Esophagus squamous epithelium (tissue), 5 donors: ENCODE measurements around the gene TMEM44. TPM values are rescaled to one million over a fixed set of nuclear protein-coding genes. Genes with fewer than 3 reads are reported as not detected.

Experiments
- DNase-seq: peaks from one replicate; lab custom pipeline; 2025; lab: John Stamatoyannopoulos, UW
- H3K27ac ChIP-seq, 4 donors: fragments of 200-600 bp; sonication (generic); one replicate each; pipeline ENCODE4 v1.5.1; 2016 to 2019; ENCODE audit warnings: mild to moderate bottlenecking in 1 of 4
- H3K27me3 ChIP-seq, 4 donors: fragments of 200-600 bp; sonication (generic); 1 replicate in 3 of 4; 2 replicates in 1 of 4; pipeline versions ENCODE4 v1.5.1 to v1.6.0; 2017 to 2021; ENCODE audit warnings: antibody characterized with exemption in 1 of 4
- H3K36me3 ChIP-seq, 3 donors: fragments of 200-600 bp; sonication (generic); one replicate each; pipeline ENCODE4 v1.5.1; 2016 to 2019
- H3K4me1 ChIP-seq, 3 donors: fragments of 200-600 bp; sonication (generic); one replicate each; pipeline ENCODE4 v1.5.1; 2017 to 2019
- H3K4me3 ChIP-seq, 4 donors: fragments of 200-600 bp; sonication (generic); 1 replicate in 3 of 4; 2 replicates in 1 of 4; pipeline ENCODE4 v1.5.1; 2016 to 2019; ENCODE audit warnings: mild to moderate bottlenecking in 2 of 4, moderate library complexity in 1 of 4
- H3K9me3 ChIP-seq, 3 donors: fragments of 200-600 bp; sonication (generic); one replicate each; pipeline ENCODE4 v1.5.1; 2016 to 2019
- POLR2A ChIP-seq, 4 donors: fragments of 450-650 bp; IDR thresholded peaks; one replicate each; pipeline ENCODE4 v1.6.1; 2017; ENCODE audit warnings: antibody characterized with exemption in 4 of 4, mild to moderate bottlenecking in 4 of 4, moderate library complexity in 3 of 4
- WGBS, 2 donors: methylation state at CpG; one replicate each; pipeline ENCODE4 v1.1.5; 2018; 5-methylcytosine and 5-hydroxymethylcytosine counted together
- intact Hi-C: fragments of 100-400 bp; cut with DNase I; formaldehyde crosslinking; loops from one replicate; pipeline ENCODE4 v1.15.0; 2022
- total RNA-seq, 4 donors: library from RNA; depleted of rRNA; stranded (reverse); fragments of >200 nt; gene quantifications; one replicate each; pipeline ENCODE4 v1.1.0, GENCODE V29; 2016
- TF ChIP-seq, protein P1 (sequence below), 6 experiments: fragments of 450-650 bp in 4 of 6; fragments of 200-600 bp in 2 of 6; sonication (generic) in 2 of 6; IDR thresholded peaks; one replicate each; pipeline ENCODE4 v1.5.1; 2016 to 2019; ENCODE audit warnings: antibody characterized with exemption in 6 of 6, mild to moderate bottlenecking in 4 of 6, moderate library complexity in 4 of 6
- donor health status: DM: yes; HTN: yes; CAD: no.

The TMEM44 gene
- total RNA-seq, 4 donors from 2014 or later = 4.7 to 11.9 (median 7.6) TPM

DNA sequence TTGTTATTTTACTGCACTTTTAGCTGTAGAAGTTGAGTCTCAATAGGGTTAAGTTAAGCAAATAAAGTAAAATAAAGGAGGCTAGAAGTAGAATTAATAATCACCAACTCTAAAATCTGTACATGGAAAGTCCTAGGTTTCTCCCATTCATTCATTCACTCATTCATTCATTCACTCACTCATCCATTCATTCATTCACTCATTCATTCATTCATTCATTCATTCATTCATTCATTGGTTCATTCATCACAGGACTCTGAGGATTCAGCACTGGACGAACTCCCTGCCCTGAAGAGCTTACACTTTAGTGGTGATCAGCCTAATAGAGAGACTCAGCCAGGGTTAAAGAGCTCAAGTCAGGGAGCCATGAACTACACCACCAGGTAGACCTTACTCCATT is 43.3 kb upstream of the TMEM44 start:
- H3K4me1 ChIP-seq = peaks cover 0 to 18% (median 10%) of the 10 kb centered on the region in 3 donors
- TF ChIP-seq POLR2A (IDR thresholded peaks at IDR 0.05) = no peak
- TF ChIP-seq, protein P1, sequence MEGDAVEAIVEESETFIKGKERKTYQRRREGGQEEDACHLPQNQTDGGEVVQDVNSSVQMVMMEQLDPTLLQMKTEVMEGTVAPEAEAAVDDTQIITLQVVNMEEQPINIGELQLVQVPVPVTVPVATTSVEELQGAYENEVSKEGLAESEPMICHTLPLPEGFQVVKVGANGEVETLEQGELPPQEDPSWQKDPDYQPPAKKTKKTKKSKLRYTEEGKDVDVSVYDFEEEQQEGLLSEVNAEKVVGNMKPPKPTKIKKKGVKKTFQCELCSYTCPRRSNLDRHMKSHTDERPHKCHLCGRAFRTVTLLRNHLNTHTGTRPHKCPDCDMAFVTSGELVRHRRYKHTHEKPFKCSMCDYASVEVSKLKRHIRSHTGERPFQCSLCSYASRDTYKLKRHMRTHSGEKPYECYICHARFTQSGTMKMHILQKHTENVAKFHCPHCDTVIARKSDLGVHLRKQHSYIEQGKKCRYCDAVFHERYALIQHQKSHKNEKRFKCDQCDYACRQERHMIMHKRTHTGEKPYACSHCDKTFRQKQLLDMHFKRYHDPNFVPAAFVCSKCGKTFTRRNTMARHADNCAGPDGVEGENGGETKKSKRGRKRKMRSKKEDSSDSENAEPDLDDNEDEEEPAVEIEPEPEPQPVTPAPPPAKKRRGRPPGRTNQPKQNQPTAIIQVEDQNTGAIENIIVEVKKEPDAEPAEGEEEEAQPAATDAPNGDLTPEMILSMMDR (IDR thresholded peaks at IDR 0.05) = no peak
- no peak overlapping the region for H3K4me3 ChIP-seq
- intact Hi-C loops = no loop called here
- no peak overlapping the region for H3K27ac ChIP-seq
- no peaks in the 10 kb centered on the region for H3K36me3 ChIP-seq
- DNase-seq = no peak
- no peaks in the 10 kb centered on the region for H3K27me3 ChIP-seq
- no peaks in the 10 kb centered on the region for H3K9me3 ChIP-seq
- 75 to 81% methylated on average over 1 of the region's 1 CpG for WGBS, 2 donors

DNA sequence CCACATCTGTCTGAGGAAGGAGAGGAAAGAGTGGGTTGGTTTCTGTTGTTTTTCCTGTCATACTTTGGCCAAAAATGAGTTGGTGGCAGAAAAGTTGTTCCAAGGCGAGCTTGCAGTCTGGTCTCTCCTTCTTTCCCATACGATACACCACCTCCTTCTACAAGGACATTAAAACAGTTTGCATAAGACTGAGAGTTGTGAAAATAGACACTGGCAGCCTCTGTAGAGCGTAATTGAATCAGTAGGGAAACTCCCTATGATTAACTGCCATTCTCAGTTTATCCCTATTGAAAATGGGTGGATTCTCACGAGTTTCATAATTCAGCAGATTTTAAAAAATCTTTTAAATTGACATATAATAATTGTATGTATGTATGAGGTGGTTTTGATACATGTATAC is 42.5 kb upstream of the TMEM44 start:
- peak overlapping the region in 2 of 4 donors; percentile 22 to 40 for H3K27ac ChIP-seq
- intact Hi-C loops = no loop called here
- H3K36me3 ChIP-seq = no peaks in the 10 kb centered on the region
- no peak for DNase-seq
- H3K9me3 ChIP-seq = no peaks in the 10 kb centered on the region
- H3K4me3 ChIP-seq = no peak overlapping the region
- peaks cover 0 to 26% (median 17%) of the 10 kb centered on the region in 3 donors for H3K4me1 ChIP-seq
- no peak for TF ChIP-seq POLR2A (IDR thresholded peaks at IDR 0.05)
- TF ChIP-seq, protein P1 (IDR thresholded peaks at IDR 0.05) = no peak
- WGBS, 2 donors = 19 to 37% methylated on average over 4 of the region's 4 CpGs
- H3K27me3 ChIP-seq = no peaks in the 10 kb centered on the region

DNA sequence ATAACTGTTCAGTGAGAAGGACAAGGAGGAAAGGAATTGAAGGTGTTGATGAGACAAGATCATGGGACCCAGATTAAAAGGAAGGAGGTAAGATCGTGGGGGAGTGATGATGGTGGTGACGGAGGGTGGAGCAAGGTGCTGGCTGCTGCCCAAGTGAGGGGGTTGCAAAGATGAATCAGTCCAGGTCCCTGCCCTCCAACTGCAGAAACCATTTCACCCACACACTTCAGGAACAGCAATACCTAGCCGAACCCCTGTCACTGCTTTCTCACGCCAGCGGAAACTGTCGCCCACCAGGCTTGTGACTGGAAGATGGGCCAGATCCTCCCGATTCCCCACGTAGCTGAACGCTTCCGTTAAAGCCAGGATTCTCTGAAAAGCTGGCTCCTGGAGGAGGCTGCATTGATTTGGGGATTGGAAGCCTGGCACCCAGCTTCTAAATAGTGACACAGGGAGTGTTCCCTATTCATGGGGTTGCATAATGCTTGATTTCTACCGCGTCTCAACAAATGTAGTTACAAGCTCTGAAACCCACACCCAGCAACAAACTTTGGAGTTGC is 41.9 kb upstream of the TMEM44 start:
- intact Hi-C loops = no loop called here
- DNase-seq = no peak
- 35 to 46% methylated on average over 8 to 12 of the region's 12 CpGs for WGBS, 2 donors
- Histone ChIP-seq H3K4me3 (peak overlapping the region in 1 of 4 donors; percentile 10), H3K27ac (peak overlapping the region in 2 of 4 donors; percentile 22 to 40), H3K9me3 (no peaks in the 10 kb centered on the region), H3K27me3 (no peaks in the 10 kb centered on the region), H3K4me1 (peaks cover 0 to 31% (median 19%) of the 10 kb centered on the region in 3 donors), H3K36me3 (no peaks in the 10 kb centered on the region)
- TF ChIP-seq, protein P1 (IDR thresholded peaks at IDR 0.05) = no peak
- TF ChIP-seq POLR2A (IDR thresholded peaks at IDR 0.05) = no peak

DNA sequence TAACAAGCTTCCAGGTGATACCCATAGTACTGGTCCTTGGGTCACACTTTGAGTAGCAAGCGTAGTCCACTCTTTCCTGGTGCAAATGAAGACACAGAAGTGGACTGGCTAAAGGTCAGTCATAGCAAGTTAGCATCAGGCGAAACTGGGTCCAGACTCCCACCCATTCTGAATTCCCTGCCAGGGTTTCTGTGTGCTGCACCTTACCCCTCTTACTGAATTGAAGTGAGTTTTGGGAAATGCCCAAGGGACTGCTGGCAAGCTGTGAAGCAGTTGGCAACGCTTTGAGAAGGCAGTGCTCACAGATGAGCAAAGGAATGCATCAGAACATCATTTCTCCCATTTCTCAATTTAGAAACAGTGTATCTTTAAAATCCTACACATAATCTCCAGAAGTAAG is 40.5 kb upstream of the TMEM44 start:
- no peak overlapping the region for H3K4me3 ChIP-seq
- H3K4me1 ChIP-seq = peaks cover 0 to 36% (median 19%) of the 10 kb centered on the region in 3 donors
- no peak overlapping the region for H3K27ac ChIP-seq
- intact Hi-C loops = no loop called here
- WGBS, 2 donors = 13 to 49% methylated on average over 1 to 2 of the region's 3 CpGs
- DNase-seq = no peak
- no peaks in the 10 kb centered on the region for H3K27me3 ChIP-seq
- H3K36me3 ChIP-seq = peaks cover 0 to 13% (median 0%) of the 10 kb centered on the region in 3 donors
- TF ChIP-seq, protein P1 (IDR thresholded peaks at IDR 0.05) = no peak
- TF ChIP-seq POLR2A (IDR thresholded peaks at IDR 0.05) = no peak
- no peaks in the 10 kb centered on the region for H3K9me3 ChIP-seq

DNA sequence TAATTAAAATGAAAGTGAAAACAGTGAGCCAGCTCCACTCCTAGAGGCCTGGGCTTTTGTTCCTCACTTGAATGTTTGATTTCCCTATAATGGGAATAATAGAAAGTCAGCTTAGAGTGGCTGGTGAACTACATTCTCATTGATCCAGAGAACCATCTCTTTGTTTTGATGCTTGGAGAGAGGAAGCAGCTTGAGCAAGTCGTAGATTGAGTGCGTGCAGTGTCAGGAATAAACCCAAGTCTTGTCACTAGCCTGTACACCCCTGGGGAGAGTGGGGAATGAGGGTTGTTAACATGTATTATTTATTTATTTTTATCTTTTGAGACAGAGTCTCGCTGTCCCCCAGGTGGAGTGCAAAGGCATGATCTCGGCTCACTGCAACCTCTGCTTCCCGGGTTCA is 39.7 kb upstream of the TMEM44 start:
- Histone ChIP-seq H3K4me3 (peak overlapping the region; percentile 72 to 83 (median 79)), H3K27me3 (no peaks in the 10 kb centered on the region), H3K4me1 (peaks cover 0 to 36% (median 19%) of the 10 kb centered on the region in 3 donors), H3K27ac (peak overlapping the region; percentile 75 to 94 (median 91)), H3K9me3 (no peaks in the 10 kb centered on the region), H3K36me3 (peaks cover 0 to 22% (median 0%) of the 10 kb centered on the region in 3 donors)
- intact Hi-C loops = no loop called here
- whole genome bisulfite sequencing, 2 donors = 33 to 44% methylated on average over 5 of the region's 5 CpGs
- TF ChIP-seq, protein P1 (IDR thresholded peaks at IDR 0.05) = no peak
- TF ChIP-seq POLR2A (IDR thresholded peaks at IDR 0.05) = no peak
- no peak for DNase-seq
